MM.1S (cell line): ENCODE results near the gene IL23A.

Source experiments
- DNase-seq: peaks from one replicate; pipeline ENCODE4 v3.0.0-alpha.2; 2015
- H2AFZ ChIP-seq: fragments of 300-600 bp; sonication (generic); 2 replicates; pipeline ENCODE4 v1.6.0; 2016; ENCODE audit warnings: antibody characterized with exemption, low read length
- H3F3A ChIP-seq: fragments of 300-600 bp; sonication (generic); 2 replicates; pipeline ENCODE4 v1.6.1; 2016; ENCODE audit warnings: mild to moderate bottlenecking, antibody characterized with exemption, low read length, moderate library complexity, mixed read lengths; ENCODE audit not compliant: insufficient read depth
- H3K27ac ChIP-seq: fragments of 300-600 bp; sonication (generic); 2 replicates; pipeline ENCODE4 v1.5.1; 2016; ENCODE audit warnings: mild to moderate bottlenecking, low read length
- H3K27me3 ChIP-seq: fragments of 300-600 bp; sonication (generic); replicated peaks from 2 replicates; pipeline ENCODE4 v1.6.0; 2016; ENCODE audit warnings: low read length; ENCODE audit not compliant: insufficient read depth
- H3K36me3 ChIP-seq: fragments of 300-600 bp; sonication (generic); replicated peaks from 2 replicates; pipeline ENCODE4 v1.6.1; 2016; ENCODE audit warnings: mild to moderate bottlenecking, low read length, mixed read lengths; ENCODE audit not compliant: insufficient read depth
- H3K4me1 ChIP-seq: fragments of 300-600 bp; sonication (generic); 2 replicates; pipeline ENCODE4 v1.6.1; 2016; ENCODE audit warnings: low read length, mixed read lengths
- H3K4me2 ChIP-seq: fragments of 300-600 bp; sonication (generic); 2 replicates; pipeline ENCODE4 v1.6.0; 2016; ENCODE audit warnings: low read depth, low read length
- H3K4me3 ChIP-seq: fragments of 300-600 bp; sonication (generic); 2 replicates; pipeline ENCODE4 v1.5.1; 2016; ENCODE audit warnings: low read length, mixed read lengths
- H3K79me2 ChIP-seq: fragments of 300-600 bp; sonication (generic); 2 replicates; pipeline ENCODE4 v1.6.1; 2016; ENCODE audit warnings: mixed run types, low read length, mixed read lengths
- H3K9ac ChIP-seq: fragments of 300-600 bp; sonication (generic); 2 replicates; pipeline ENCODE4 v1.6.1; 2016; ENCODE audit warnings: low read length, mixed read lengths
- H3K9me2 ChIP-seq: fragments of 300-600 bp; sonication (generic); replicated peaks from 2 replicates; pipeline ENCODE4 v1.6.1; 2016; ENCODE audit warnings: mild to moderate bottlenecking, low read length, mixed read lengths; ENCODE audit not compliant: insufficient read depth
- H3K9me3 ChIP-seq: fragments of 300-600 bp; sonication (generic); replicated peaks from 2 replicates; pipeline ENCODE4 v1.6.1; 2016; ENCODE audit warnings: mild to moderate bottlenecking, low read length, mixed read lengths; ENCODE audit not compliant: insufficient read depth
- H4K20me1 ChIP-seq: fragments of 300-600 bp; sonication (generic); 2 replicates; pipeline ENCODE4 v1.6.1; 2016; ENCODE audit warnings: mild to moderate bottlenecking, low read length, moderate library complexity, mixed read lengths; ENCODE audit not compliant: insufficient read depth
- CTCF ChIP-seq: fragments of 300-600 bp; sonication (generic); IDR thresholded peaks from 2 replicates; pipeline ENCODE4 v1.5.1; 2016; ENCODE audit warnings: antibody characterized with exemption, low read length, mixed read lengths
- EZH2 ChIP-seq: fragments of 300-600 bp; sonication (generic); optimal IDR thresholded peaks from 2 replicates; pipeline ENCODE3; 2017; ENCODE audit warnings: low read depth, mild to moderate bottlenecking, antibody characterized with exemption, low read length, mixed read lengths
- EZH2phosphoT487 ChIP-seq: fragments of 300-600 bp; sonication (generic); IDR thresholded peaks from 2 replicates; pipeline ENCODE4 v1.6.1; 2018; ENCODE audit warnings: antibody characterized with exemption, low read length

IL23A gene

GRCh38 chr12:56358836-56359532 is 20.3 kb downstream of the IL23A start:
- Histone ChIP-seq H3K79me2 (peaks cover 51% of the 10 kb centered on the region), H3K4me3 (peak overlapping the region; percentile 91), H3F3A (peaks cover 22% of the 10 kb centered on the region), H3K9ac (peak overlapping the region; percentile 78), H3K36me3 (no peaks in the 10 kb centered on the region), H3K27ac (peak overlapping the region; percentile 79), H2AFZ (no peak overlapping the region), H4K20me1 (no peaks in the 10 kb centered on the region), H3K9me3 (no peaks in the 10 kb centered on the region), H3K9me2 (no peaks in the 10 kb centered on the region), H3K4me2 (peak overlapping the region; percentile 80), H3K27me3 (no peaks in the 10 kb centered on the region), H3K4me1 (peaks cover 4% of the 10 kb centered on the region; the same call in 1 of the 2 replicates)
- no peak for TF ChIP-seq EZH2phosphoT487
- no peak for TF ChIP-seq EZH2
- TF ChIP-seq CTCF = no peak
- DNase-seq = peak; percentile 90

- Histone ChIP-seq H4K20me1 (no peaks in the 10 kb centered on the region), H3K4me3 (peak within 1 kb of the TSS; percentile 91), H3K27me3 (no peaks in the 10 kb centered on the region), H3K4me1 (peaks cover 4% of the 10 kb centered on the region; the same call in 1 of the 2 replicates), H3K36me3 (no peaks in the 10 kb centered on the region), H3K4me2 (peak within 1 kb of the TSS; percentile 80), H3K27ac (peak within 1 kb of the TSS; percentile 79), H3K9me2 (no peaks in the 10 kb centered on the region), H2AFZ (peak within 1 kb of the TSS; percentile 44), H3K79me2 (peaks cover 41% of the 10 kb centered on the region), H3F3A (peaks cover 22% of the 10 kb centered on the region), H3K9ac (peak within 1 kb of the TSS; percentile 78), H3K9me3 (no peaks in the 10 kb centered on the region)
- no peak for TF ChIP-seq CTCF
- no peak for TF ChIP-seq EZH2phosphoT487
- no peak for TF ChIP-seq EZH2
- DNase-seq = peak; percentile 99
Observed at GRCh38 chr12:56359851-56360767, 21.4 kb downstream of the IL23A start, which contains the start of gene STAT2. STAT2 (minus strand) TSS chr12:56360107; CDS start chr12:56356571, 3,536 bp downstream.

- TF ChIP-seq EZH2 (no peak), EZH2phosphoT487 (no peak), CTCF (no peak)
- Histone ChIP-seq H3K36me3 (no peaks in the 10 kb centered on the region), H4K20me1 (no peaks in the 10 kb centered on the region), H3K4me3 (no peak overlapping the region), H3K4me2 (no peak overlapping the region), H3K4me1 (peaks cover 4% of the 10 kb centered on the region; the same call in 1 of the 2 replicates), H3K27me3 (no peaks in the 10 kb centered on the region), H3K9me2 (no peaks in the 10 kb centered on the region), H3K27ac (no peak overlapping the region), H3K9ac (no peak overlapping the region), H3F3A (peaks cover 22% of the 10 kb centered on the region), H2AFZ (no peak overlapping the region), H3K79me2 (peaks cover 28% of the 10 kb centered on the region), H3K9me3 (no peaks in the 10 kb centered on the region)
- no peak for DNase-seq
Observed at GRCh38 chr12:56361487-56362129, 22.9 kb downstream of the IL23A start.
